Head of caudate nucleus (tissue), 42 donors: ENCODE results near the gene KLC4.
A peak's percentile ranks its signal among the peaks of the same experiment; 100 is the strongest.

Experiments used
- DNase-seq, 42 donors: peaks; one replicate each; pipeline versions ENCODE4 v3.0.0 to v3.0.0-alpha.2; 2020 to 2021; ENCODE audit warnings: mixed read lengths in 7 of 42
- intact Hi-C: fragments of 100-400 bp; cut with DNase I; formaldehyde crosslinking; loops from one replicate; pipeline ENCODE4 v1.15.0; 2022

The KLC4 gene

GRCh38 chr6:43086022-43086658, 26.7 kb downstream of the KLC4 start:
- DNase-seq, result no peak
- intact Hi-C loops, result no loop called here

- DNase-seq, result no peak
- intact Hi-C loops, result no loop called here
These were observed 29.2 kb downstream of the KLC4 start for GRCh38 chr6:43088654-43089056.

GRCh38 chr6:43089467-43089866, 30.0 kb downstream of the KLC4 start:
- intact Hi-C loops, result no loop called here
- DNase-seq, result no peak

GRCh38 chr6:43089874-43090558, 30.6 kb downstream of the KLC4 start:
- DNase-seq, result no peak
- intact Hi-C loops, result no loop called here

- DNase-seq, result no peak
These were observed 31.1 kb downstream of the KLC4 start for GRCh38 chr6:43090559-43090956.

GRCh38 chr6:43091020-43091419, 31.6 kb downstream of the KLC4 start:
- intact Hi-C loops, result no loop called here
- no peak for DNase-seq

More at GRCh38 chr6:43090559-43090956, 31.1 kb downstream of the KLC4 start:
- intact Hi-C loops, result no loop called here

- no peak for DNase-seq
- intact Hi-C loops, result no loop called here
These were observed 32.1 kb downstream of the KLC4 start for GRCh38 chr6:43091436-43091991.

- no peak for DNase-seq
- intact Hi-C loops, result no loop called here
These were observed 33.2 kb downstream of the KLC4 start for GRCh38 chr6:43092635-43093034.

GRCh38 chr6:43093436-43094289, 34.2 kb downstream of the KLC4 start:
- peak in 3 of 42 donors; percentile 15 to 31 (median 24) for DNase-seq

GRCh38 chr6:43095939-43096338, 36.5 kb downstream of the KLC4 start:
- intact Hi-C loops, result no loop called here
- no peak for DNase-seq

More at GRCh38 chr6:43093436-43094289, 34.2 kb downstream of the KLC4 start:
- intact Hi-C loops, result no loop called here

- intact Hi-C loops, result no loop called here
- DNase-seq, result peak in 6 of 42 donors; percentile 7 to 47 (median 20)
These were observed 37.1 kb downstream of the KLC4 start for GRCh38 chr6:43096451-43097097.

GRCh38 chr6:43097098-43097489, 37.7 kb downstream of the KLC4 start:
- no peak for DNase-seq
- intact Hi-C loops, result no loop called here

- DNase-seq, result no peak
- intact Hi-C loops, result no loop called here
These were observed 38.1 kb downstream of the KLC4 start for GRCh38 chr6:43097502-43097901.

- intact Hi-C loops, result no loop called here
- no peak for DNase-seq
These were observed 42.1 kb downstream of the KLC4 start for GRCh38 chr6:43101497-43101896.

- DNase-seq, result no peak
These were observed 43.9 kb downstream of the KLC4 start for GRCh38 chr6:43103253-43103876.

GRCh38 chr6:43105538-43106222, 46.2 kb downstream of the KLC4 start:
- intact Hi-C loops, result no loop called here
- no peak for DNase-seq

More at GRCh38 chr6:43103253-43103876, 43.9 kb downstream of the KLC4 start:
- intact Hi-C loops, result no loop called here

- intact Hi-C loops, result no loop called here
- no peak for DNase-seq
These were observed 48.1 kb downstream of the KLC4 start for GRCh38 chr6:43107344-43108062.
